ENCODE data around the gene GPC5.

GRCh38 chr13:91359631-91360030 lies 38.8 kb upstream of the GPC5 start:
- no peak for TF ChIP-seq CTCF (IDR thresholded peaks at IDR 0.05 in 8 of 11, conservative IDR thresholded peaks at IDR 0.05 in 3 of 11)
- TF ChIP-seq POLR2AphosphoS5 (IDR thresholded peaks at IDR 0.05), result no peak
- TF ChIP-seq POLR2A (IDR thresholded peaks at IDR 0.05), result no peak

All from spleen (tissue), 7 donors.